Measurements from ENCODE around the gene KIAA0040. TPM values are rescaled to one million over a fixed set of nuclear protein-coding genes. Genes with fewer than 3 reads are reported as not detected.

KIAA0040 gene
- total RNA-seq, 5 donors from 2014 or later (not counting 1 experiment from before 2014, with no cell fraction given): 33.0 to 60.0 (median 50.5) TPM

DNA sequence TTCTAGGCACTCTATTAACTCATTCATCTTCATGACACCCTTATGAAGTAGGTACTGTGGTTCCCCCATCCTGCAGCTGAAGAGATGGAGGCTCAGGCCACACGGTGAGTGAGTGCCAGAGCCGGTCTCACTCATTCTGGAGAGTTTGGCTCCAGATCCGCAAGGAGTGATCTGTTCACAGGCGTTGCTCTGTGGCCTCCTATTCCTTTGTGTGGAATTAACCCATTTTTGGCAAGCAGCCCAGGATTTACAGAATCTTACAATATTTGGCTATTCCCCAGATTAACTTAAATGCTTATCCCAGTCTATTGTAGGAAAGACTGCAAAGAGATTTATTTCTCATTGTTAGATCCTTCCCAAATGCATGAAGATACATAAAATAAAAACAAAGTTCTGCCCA is 29.6 kb downstream of the KIAA0040 start:
- peaks cover 13 to 96% of the 10 kb centered on the region in 2 donors for H3K36me3 ChIP-seq (ENCODE audit: control insufficient read depth in 2 of 2, extremely low read depth in 1 of 2, insufficient read depth in 1 of 2, low read length in 1 of 2)
- H3K27me3 ChIP-seq (replicated peaks in 1 of 2; ENCODE audit: control insufficient read depth in 2 of 2, extremely low read depth in 1 of 2, insufficient read depth in 2 of 2, low read length in 1 of 2): no peaks in the 10 kb centered on the region
- no peak overlapping the region for H3K27ac ChIP-seq (ENCODE audit: low read length)
- Mint-ChIP-seq H3K4me1 (peaks cover 7 to 33% (median 10%) of the 10 kb centered on the region in 3 donors), H3K4me3 (no peak overlapping the region), H3K36me3 (peaks cover 61% of the 10 kb centered on the region), H3K9me3 (no peaks in the 10 kb centered on the region), H3K27ac (peak overlapping the region in 1 of 2 donors; percentile 66), H3K27me3 (no peaks in the 10 kb centered on the region)
- ATAC-seq (replicated peaks in 1 of 4) (no peak), DNase-seq (no peak)
- ChIA-PET POLR2A (no interaction called here), CTCF (interaction anchor here in 1 of 2 donors (2.7 kb wide), 1 partner anchor 12 kb away, joined by 14 read pairs; no protein-coding TSS in a partner anchor)
- H3K9me3 ChIP-seq: no peaks in the 10 kb centered on the region
- 98% methylated on average over 3 of the region's 4 CpGs for WGBS (ENCODE audit: insufficient coverage)
- H3K4me1 ChIP-seq (ENCODE audit: control insufficient read depth in 1 of 2, extremely low read depth in 1 of 2, insufficient read depth in 2 of 2, low read length in 2 of 2): no peaks in the 10 kb centered on the region
- no peak overlapping the region for H3K4me3 ChIP-seq (ENCODE audit: control insufficient read depth in 1 of 2, extremely low read depth in 1 of 2, low read length in 1 of 2)

- no peak overlapping the region for H3K27ac ChIP-seq (ENCODE audit: low read length)
- H3K36me3 ChIP-seq (ENCODE audit: control insufficient read depth in 2 of 2, extremely low read depth in 1 of 2, insufficient read depth in 1 of 2, low read length in 1 of 2): peaks cover 6 to 49% of the 10 kb centered on the region in 2 donors
- no peak overlapping the region for H3K4me3 Mint-ChIP-seq
- peak overlapping the region; percentile 18 to 48 for H3K27ac Mint-ChIP-seq
- peaks cover 14 to 26% (median 18%) of the 10 kb centered on the region in 3 donors for H3K4me1 Mint-ChIP-seq
- no peak overlapping the region for H3K4me3 ChIP-seq (ENCODE audit: control insufficient read depth in 1 of 2, extremely low read depth in 1 of 2, low read length in 1 of 2)
- H3K27me3 Mint-ChIP-seq: peaks cover 8 to 9% of the 10 kb centered on the region in 2 donors
- peaks cover 2 to 5% of the 10 kb centered on the region in 2 experiments for H3K27me3 ChIP-seq (replicated peaks in 1 of 2; ENCODE audit: control insufficient read depth in 2 of 2, extremely low read depth in 1 of 2, insufficient read depth in 2 of 2, low read length in 1 of 2)
- no peaks in the 10 kb centered on the region for H3K9me3 Mint-ChIP-seq
- peaks cover 29% of the 10 kb centered on the region for H3K36me3 Mint-ChIP-seq
- CTCF ChIA-PET: interaction anchor here (1.1 to 4.4 kb wide), 4 partner anchors 9 to 160 kb away, joined by 3 to 92 read pairs (median 6); no protein-coding TSS in a partner anchor
- no peak for ATAC-seq (replicated peaks in 1 of 4)
- POLR2A ChIA-PET: no interaction called here
- 86% methylated on average over 2 of the region's 6 CpGs for WGBS (ENCODE audit: insufficient coverage)
- no peak for DNase-seq
- peaks cover 4% of the 10 kb centered on the region in 2 experiments for H3K4me1 ChIP-seq (ENCODE audit: control insufficient read depth in 1 of 2, extremely low read depth in 1 of 2, insufficient read depth in 2 of 2, low read length in 2 of 2)
- H3K9me3 ChIP-seq: no peaks in the 10 kb centered on the region
Measured at GRCh38 chr1:175158170-175158591, 34.4 kb downstream of the KIAA0040 start.

DNA sequence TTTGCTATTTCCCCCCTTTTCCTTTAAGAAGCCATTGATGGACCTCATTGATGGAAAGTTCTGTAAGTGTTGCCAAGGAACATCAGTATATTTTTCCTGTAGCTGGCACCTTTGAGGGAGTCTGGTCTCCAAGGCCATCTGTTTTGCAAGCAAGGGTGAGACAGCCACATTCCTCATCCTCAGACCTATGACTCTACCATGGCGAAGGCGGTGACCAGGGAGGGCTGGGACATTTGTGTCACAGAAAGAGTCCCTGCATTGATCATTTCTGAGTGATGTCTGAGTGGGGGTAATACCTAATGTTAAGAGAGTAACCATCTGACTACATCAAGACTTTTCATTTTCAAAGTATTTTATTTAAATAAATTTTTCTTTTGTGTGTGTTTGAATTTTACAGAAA is 35.4 kb downstream of the KIAA0040 start:
- H3K4me3 ChIP-seq (ENCODE audit: control insufficient read depth in 1 of 2, extremely low read depth in 1 of 2, low read length in 1 of 2): no peak overlapping the region
- H3K9me3 ChIP-seq: no peaks in the 10 kb centered on the region
- no peaks in the 10 kb centered on the region for H3K9me3 Mint-ChIP-seq
- no CpG with 5 or more reads among the region's 2 CpGs for WGBS (ENCODE audit: insufficient coverage)
- H3K27me3 Mint-ChIP-seq: peaks cover 10 to 18% of the 10 kb centered on the region in 2 donors
- peaks cover 4% of the 10 kb centered on the region in 2 experiments for H3K4me1 ChIP-seq (ENCODE audit: control insufficient read depth in 1 of 2, extremely low read depth in 1 of 2, insufficient read depth in 2 of 2, low read length in 2 of 2)
- H3K27ac Mint-ChIP-seq: no peak overlapping the region
- H3K36me3 Mint-ChIP-seq: peaks cover 29% of the 10 kb centered on the region
- DNase-seq (no peak), ATAC-seq (replicated peaks in 1 of 4) (no peak)
- ChIA-PET CTCF (interaction anchor here (0.6 to 4.4 kb wide), 12 partner anchors 23 to 184 kb away, joined by 3 to 126 read pairs (median 6); no protein-coding TSS in a partner anchor), POLR2A (no interaction called here)
- H3K36me3 ChIP-seq (ENCODE audit: control insufficient read depth in 2 of 2, extremely low read depth in 1 of 2, insufficient read depth in 1 of 2, low read length in 1 of 2): peaks cover 6 to 41% of the 10 kb centered on the region in 2 donors
- H3K27ac ChIP-seq (ENCODE audit: low read length): no peak overlapping the region
- H3K27me3 ChIP-seq (replicated peaks in 1 of 2; ENCODE audit: control insufficient read depth in 2 of 2, extremely low read depth in 1 of 2, insufficient read depth in 2 of 2, low read length in 1 of 2): peaks cover 2 to 7% of the 10 kb centered on the region in 2 experiments
- peaks cover 14 to 26% (median 18%) of the 10 kb centered on the region in 3 donors for H3K4me1 Mint-ChIP-seq
- no peak overlapping the region for H3K4me3 Mint-ChIP-seq

- H3K9me3 ChIP-seq: no peaks in the 10 kb centered on the region
- peaks cover 0 to 29% of the 10 kb centered on the region in 2 donors for H3K36me3 ChIP-seq (ENCODE audit: control insufficient read depth in 2 of 2, extremely low read depth in 1 of 2, insufficient read depth in 1 of 2, low read length in 1 of 2)
- ChIA-PET CTCF (interaction anchor here (0.6 to 4.4 kb wide), 20 partner anchors 9 to 916 kb away, joined by 3 to 126 read pairs (median 4); no protein-coding TSS in a partner anchor), POLR2A (interaction anchor here (0.5 to 0.8 kb wide), 2 partner anchors 159 to 163 kb away, joined by 3 to 5 read pairs; no protein-coding TSS in a partner anchor)
- DNase-seq: no peak
- Mint-ChIP-seq H3K9me3 (no peaks in the 10 kb centered on the region), H3K4me1 (peaks cover 15 to 26% (median 20%) of the 10 kb centered on the region in 3 donors), H3K27me3 (peaks cover 22 to 29% of the 10 kb centered on the region in 2 donors), H3K36me3 (peaks cover 19% of the 10 kb centered on the region), H3K27ac (no peak overlapping the region), H3K4me3 (no peak overlapping the region)
- ATAC-seq (replicated peaks in 1 of 4): no peak
- H3K4me1 ChIP-seq (ENCODE audit: control insufficient read depth in 1 of 2, extremely low read depth in 1 of 2, insufficient read depth in 2 of 2, low read length in 2 of 2): peaks cover 4 to 8% of the 10 kb centered on the region in 2 experiments
- H3K27ac ChIP-seq (ENCODE audit: low read length): no peak overlapping the region
- peaks cover 2 to 18% of the 10 kb centered on the region in 2 experiments for H3K27me3 ChIP-seq (replicated peaks in 1 of 2; ENCODE audit: control insufficient read depth in 2 of 2, extremely low read depth in 1 of 2, insufficient read depth in 2 of 2, low read length in 1 of 2)
- WGBS (ENCODE audit: insufficient coverage): 100% methylated on average over 2 of the region's 5 CpGs
- no peak overlapping the region for H3K4me3 ChIP-seq (ENCODE audit: control insufficient read depth in 1 of 2, extremely low read depth in 1 of 2, low read length in 1 of 2)
Measured at GRCh38 chr1:175155936-175156335, 36.6 kb downstream of the KIAA0040 start.

GRCh38 chr1:175155473-175155856 is 37.1 kb downstream of the KIAA0040 start:
- no peak overlapping the region for H3K4me3 Mint-ChIP-seq
- WGBS (ENCODE audit: insufficient coverage): 64% methylated on average over 4 of the region's 4 CpGs
- Histone ChIP-seq H3K4me3 (ENCODE audit: control insufficient read depth in 1 of 2, extremely low read depth in 1 of 2, low read length in 1 of 2) (no peak overlapping the region), H3K27ac (ENCODE audit: low read length) (no peak overlapping the region), H3K36me3 (ENCODE audit: control insufficient read depth in 2 of 2, extremely low read depth in 1 of 2, insufficient read depth in 1 of 2, low read length in 1 of 2) (peaks cover 0 to 25% of the 10 kb centered on the region in 2 donors), H3K4me1 (ENCODE audit: control insufficient read depth in 1 of 2, extremely low read depth in 1 of 2, insufficient read depth in 2 of 2, low read length in 2 of 2) (peaks cover 4 to 8% of the 10 kb centered on the region in 2 experiments), H3K27me3 (replicated peaks in 1 of 2; ENCODE audit: control insufficient read depth in 2 of 2, extremely low read depth in 1 of 2, insufficient read depth in 2 of 2, low read length in 1 of 2) (peaks cover 2 to 23% of the 10 kb centered on the region in 2 experiments), H3K9me3 (no peaks in the 10 kb centered on the region)
- ChIA-PET POLR2A (interaction anchor here in 1 of 2 donors (0.8 kb wide), 1 partner anchor 163 kb away, joined by 5 read pairs; no protein-coding TSS in a partner anchor), CTCF (interaction anchor here (0.7 to 4.4 kb wide), 31 partner anchors 9 to 919 kb away, joined by 3 to 126 read pairs (median 4); no protein-coding TSS in a partner anchor)
- H3K27ac Mint-ChIP-seq: no peak overlapping the region
- peaks cover 14% of the 10 kb centered on the region for H3K36me3 Mint-ChIP-seq
- peaks cover 25 to 33% of the 10 kb centered on the region in 2 donors for H3K27me3 Mint-ChIP-seq
- no peaks in the 10 kb centered on the region for H3K9me3 Mint-ChIP-seq
- H3K4me1 Mint-ChIP-seq: peaks cover 15 to 21% (median 20%) of the 10 kb centered on the region in 3 donors
- DNase-seq (no peak), ATAC-seq (replicated peaks in 1 of 4) (peak in 1 of 4 experiments; percentile 32)

DNA sequence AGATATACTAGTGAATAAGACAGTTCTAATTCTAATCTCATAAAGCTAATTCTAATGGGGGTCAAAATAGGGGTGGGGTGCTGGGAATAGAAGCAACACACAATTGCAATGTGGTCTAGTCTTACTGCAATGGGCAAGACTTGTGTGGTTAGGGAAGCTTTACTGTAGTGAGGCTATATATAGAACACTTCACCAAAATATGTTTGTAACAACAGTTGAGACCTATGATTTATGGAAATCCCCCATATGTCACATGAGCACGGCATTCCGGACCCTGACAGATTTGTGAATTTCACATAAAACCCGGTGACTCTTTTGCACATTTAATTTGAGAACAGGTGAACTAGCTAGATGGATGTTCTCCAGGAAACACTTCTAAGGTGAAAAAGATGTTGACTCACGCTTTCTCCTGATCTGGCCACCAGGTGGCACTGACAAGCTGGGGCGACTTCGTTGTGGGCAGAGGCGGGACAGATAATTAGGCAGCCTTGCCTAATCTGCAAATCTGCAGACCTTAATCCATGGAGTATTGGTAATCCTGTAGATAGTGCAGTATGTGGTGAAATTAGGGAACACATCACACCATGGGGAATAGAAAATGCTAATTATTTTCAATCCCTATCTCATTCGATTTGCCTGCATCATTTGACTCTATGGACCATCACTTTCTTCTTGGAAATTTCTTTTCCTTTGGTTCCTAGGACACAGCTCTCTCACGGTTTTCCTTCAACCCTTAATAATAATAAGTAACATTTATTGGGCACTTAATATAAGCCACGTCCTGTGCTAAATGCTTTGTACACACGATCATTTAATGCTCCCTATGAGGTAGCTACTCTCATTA is 37.7 kb downstream of the KIAA0040 start:
- Histone ChIP-seq H3K27ac (ENCODE audit: low read length) (no peak overlapping the region), H3K4me1 (ENCODE audit: control insufficient read depth in 1 of 2, extremely low read depth in 1 of 2, insufficient read depth in 2 of 2, low read length in 2 of 2) (peaks cover 4 to 8% of the 10 kb centered on the region in 2 experiments), H3K4me3 (ENCODE audit: control insufficient read depth in 1 of 2, extremely low read depth in 1 of 2, low read length in 1 of 2) (no peak overlapping the region), H3K9me3 (no peaks in the 10 kb centered on the region), H3K27me3 (replicated peaks in 1 of 2; ENCODE audit: control insufficient read depth in 2 of 2, extremely low read depth in 1 of 2, insufficient read depth in 2 of 2, low read length in 1 of 2) (peaks cover 2 to 25% of the 10 kb centered on the region in 2 experiments), H3K36me3 (ENCODE audit: control insufficient read depth in 2 of 2, extremely low read depth in 1 of 2, insufficient read depth in 1 of 2, low read length in 1 of 2) (peaks cover 0 to 18% of the 10 kb centered on the region in 2 donors)
- Mint-ChIP-seq H3K27ac (no peak overlapping the region), H3K27me3 (peaks cover 26 to 36% of the 10 kb centered on the region in 2 donors), H3K36me3 (peaks cover 8% of the 10 kb centered on the region), H3K4me3 (no peak overlapping the region), H3K9me3 (no peaks in the 10 kb centered on the region), H3K4me1 (peaks cover 15 to 21% (median 20%) of the 10 kb centered on the region in 3 donors)
- ATAC-seq (replicated peaks in 1 of 4): peak; percentile 57 to 67 (median 62)
- peak; percentile 41 to 84 (median 70) for DNase-seq
- CTCF ChIA-PET: interaction anchor here (0.6 to 4.4 kb wide), 37 partner anchors 8 to 920 kb away, joined by 3 to 126 read pairs (median 4); no protein-coding TSS in a partner anchor
- POLR2A ChIA-PET: interaction anchor here in 1 of 2 donors (0.8 kb wide), 1 partner anchor 164 kb away, joined by 5 read pairs; no protein-coding TSS in a partner anchor
- WGBS (ENCODE audit: insufficient coverage): 0% methylated on average over 4 of the region's 11 CpGs
